WTC11 (cell line): ENCODE measurements around the gene ILF2. TPM values are rescaled to one million over a fixed set of nuclear protein-coding genes. Genes with fewer than 3 reads are reported as not detected.

Source experiments
- ATAC-seq: fragments of 200-7000 bp; cut with Tn5 transposase; 2 replicates; pipeline ENCODE4 v1.10.0; 2021; ENCODE audit warnings: mild to moderate bottlenecking, moderate library complexity
- CTCF ChIA-PET: fragments of 300-600 bp; sonication (Branson Sonifier 250); formaldehyde crosslinking; loops from one replicate; lab custom pipeline; 2021; ENCODE audit warnings: antibody characterized with exemption; lab: Charles Lee
- POLR2A ChIA-PET: fragments of 350-600 bp; sonication (Branson Sonifier 250); formaldehyde crosslinking; loops from one replicate; lab custom pipeline; 2021; ENCODE audit warnings: antibody characterized with exemption; lab: Charles Lee
- DNase-seq: peaks from one replicate; pipeline ENCODE4 v3.0.0; 2021; ENCODE audit warnings: low spot score
- H3K27ac Mint-ChIP-seq: 2 replicates; pipeline ENCODE4 v1.8.0; 2021; ENCODE audit warnings: mixed read lengths
- H3K27me3 Mint-ChIP-seq: 2 replicates; pipeline ENCODE4 v1.8.0; 2021; ENCODE audit warnings: low read depth, mild to moderate bottlenecking, moderate library complexity, mixed read lengths
- H3K36me3 Mint-ChIP-seq: 2 replicates; pipeline ENCODE4 v1.8.0; 2021; ENCODE audit warnings: mixed read lengths
- H3K4me1 Mint-ChIP-seq: 2 replicates; pipeline ENCODE4 v1.8.0; 2022; ENCODE audit warnings: mixed read lengths
- H3K4me3 Mint-ChIP-seq: 2 replicates; pipeline ENCODE4 v1.8.0; 2021; ENCODE audit warnings: mild to moderate bottlenecking, moderate library complexity, mixed read lengths
- H3K9me3 Mint-ChIP-seq: 2 replicates; pipeline ENCODE4 v1.8.0; 2021; ENCODE audit warnings: mixed read lengths
- CREB1 ChIP-seq: sonication (generic); formaldehyde crosslinking; IDR thresholded peaks from 2 replicates; pipeline ENCODE4 v1.8.0; 2023; ENCODE audit warnings: mild to moderate bottlenecking, missing genetic modification reagents
- CREM ChIP-seq: sonication (generic); formaldehyde crosslinking; IDR thresholded peaks from 2 replicates; pipeline ENCODE4 v1.8.1; 2022; ENCODE audit warnings: mild to moderate bottlenecking, missing genetic modification reagents, moderate library complexity
- FOXK1 ChIP-seq: sonication (generic); formaldehyde crosslinking; IDR thresholded peaks from 2 replicates; pipeline ENCODE4 v1.8.0; 2022; ENCODE audit warnings: mild to moderate bottlenecking, moderate library complexity, missing genetic modification reagents
- GRHL2 ChIP-seq: fragments of 250-450 bp; sonication (Bioruptor Pico); IDR thresholded peaks from 2 replicates; pipeline ENCODE4 v1.8.0; 2022; ENCODE audit warnings: mild to moderate bottlenecking, moderate library complexity; ENCODE audit not compliant: insufficient replicate concordance, severe bottlenecking
- HMGA2 ChIP-seq: fragments of 250-450 bp; sonication (Bioruptor Pico); IDR thresholded peaks from 2 replicates; pipeline ENCODE4 v1.4.0; 2021; ENCODE audit warnings: mild to moderate bottlenecking, moderate library complexity
- JAZF1 ChIP-seq: fragments of 250-450 bp; sonication (Bioruptor Pico); IDR thresholded peaks from 2 replicates; pipeline ENCODE4 v1.9.0; 2021; ENCODE audit warnings: moderate library complexity, mild to moderate bottlenecking, inconsistent platforms
- MYBL2 ChIP-seq: sonication (generic); formaldehyde crosslinking; IDR thresholded peaks from 2 replicates; pipeline ENCODE4 v1.8.1; 2023; ENCODE audit warnings: mild to moderate bottlenecking, moderate library complexity, missing genetic modification reagents
- NFE2L1 ChIP-seq: sonication (generic); formaldehyde crosslinking; IDR thresholded peaks from 2 replicates; pipeline ENCODE4 v1.8.1; 2023; ENCODE audit warnings: missing genetic modification reagents
- PRRX2 ChIP-seq: fragments of 250-450 bp; sonication (Bioruptor Pico); IDR thresholded peaks from 2 replicates; pipeline ENCODE4 v1.8.0; 2021; ENCODE audit warnings: mild to moderate bottlenecking
- SMAD3 ChIP-seq: sonication (generic); formaldehyde crosslinking; IDR thresholded peaks from 2 replicates; pipeline ENCODE4 v1.8.0; 2022; ENCODE audit warnings: missing genetic modification reagents, mild to moderate bottlenecking, borderline replicate concordance
- TCF7 ChIP-seq: sonication (generic); formaldehyde crosslinking; IDR thresholded peaks from 2 replicates; pipeline ENCODE4 v1.8.0; 2022; ENCODE audit warnings: mild to moderate bottlenecking, low read depth, missing genetic modification reagents, moderate library complexity
- ZBTB21 ChIP-seq: sonication (generic); formaldehyde crosslinking; IDR thresholded peaks from 2 replicates; pipeline ENCODE4 v1.8.1; 2023; ENCODE audit warnings: mild to moderate bottlenecking, missing genetic modification reagents, borderline replicate concordance
- ZNF121 ChIP-seq: sonication (generic); formaldehyde crosslinking; IDR thresholded peaks from 2 replicates; pipeline ENCODE4 v1.8.0; 2023; ENCODE audit warnings: missing genetic modification reagents
- ZNF263 ChIP-seq: sonication (generic); formaldehyde crosslinking; IDR thresholded peaks from 2 replicates; pipeline ENCODE4 v1.8.1; 2022; ENCODE audit warnings: low read depth, mild to moderate bottlenecking, moderate library complexity, missing genetic modification reagents
- ZNF423 ChIP-seq: fragments of 250-450 bp; sonication (Bioruptor Pico); IDR thresholded peaks from 2 replicates; pipeline ENCODE4 v2.1.2; 2022; ENCODE audit warnings: mild to moderate bottlenecking, moderate library complexity
- ZNF671 ChIP-seq: fragments of 250-450 bp; sonication (Bioruptor Pico); IDR thresholded peaks from 2 replicates; pipeline ENCODE4 v1.8.0; 2021; ENCODE audit warnings: mild to moderate bottlenecking
- total RNA-seq: library from RNA; stranded (reverse); gene quantifications from 3 replicates; pipeline ENCODE4 v1.2.3, GENCODE V29; 2021
- TF ChIP-seq, protein P1 (sequence below): sonication (generic); formaldehyde crosslinking; IDR thresholded peaks from 2 replicates; pipeline ENCODE4 v1.8.1; 2022; ENCODE audit warnings: mild to moderate bottlenecking, moderate library complexity, missing genetic modification reagents
- TF ChIP-seq, protein P2 (sequence below): sonication (generic); formaldehyde crosslinking; IDR thresholded peaks from 2 replicates; pipeline ENCODE4 v1.8.0; 2022; ENCODE audit warnings: mild to moderate bottlenecking, missing genetic modification reagents
- TF ChIP-seq, protein P3 (sequence below): sonication (generic); formaldehyde crosslinking; IDR thresholded peaks from 2 replicates; pipeline ENCODE4 v1.8.1; 2023; ENCODE audit warnings: mild to moderate bottlenecking, missing genetic modification reagents, borderline replicate concordance
- TF ChIP-seq, protein P4 (sequence below): fragments of 250-450 bp; sonication (Bioruptor Pico); IDR thresholded peaks from 2 replicates; pipeline ENCODE4 v1.9.0; 2021; ENCODE audit warnings: mild to moderate bottlenecking
- TF ChIP-seq, protein P5 (sequence below): sonication (generic); formaldehyde crosslinking; IDR thresholded peaks from 2 replicates; pipeline ENCODE4 v1.8.0; 2022; ENCODE audit warnings: mild to moderate bottlenecking, missing genetic modification reagents

ILF2 gene
- total RNA-seq, 1 experiment from 2014 or later: 337 TPM

DNA sequence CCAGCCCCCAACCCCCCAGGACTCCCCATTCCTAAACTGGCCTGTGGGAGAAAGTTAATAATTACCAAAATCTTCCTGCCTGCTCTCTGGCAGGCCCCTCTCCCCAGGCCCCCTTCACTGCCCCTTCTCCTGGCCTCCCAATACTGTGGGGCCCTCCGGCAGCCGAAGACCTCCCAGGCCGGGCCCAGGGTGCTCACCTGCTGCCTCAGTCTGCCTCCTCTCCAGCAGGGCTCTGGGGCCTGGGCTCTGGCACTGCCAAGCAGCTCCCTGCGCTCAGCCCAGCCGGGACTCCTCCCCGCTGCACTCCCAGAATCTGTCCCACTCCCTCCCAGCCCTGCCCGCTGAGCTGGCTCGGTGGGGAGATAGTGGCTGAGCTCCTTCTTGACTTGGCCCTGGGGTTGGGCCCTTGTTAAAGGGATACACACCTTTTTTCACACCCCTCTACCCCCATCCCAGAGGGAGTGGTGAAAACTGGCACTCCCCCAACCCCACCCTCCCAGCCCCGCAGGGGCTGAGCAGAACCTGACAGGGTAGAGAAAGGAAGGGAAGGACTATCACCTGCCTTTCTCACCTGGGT is 58.0 kb downstream of the ILF2 start, which contains the start of gene S100A16:
Gene S100A16, minus strand, starts transcription at position 383 of the 577 bp plus-strand sequence. CDS start 4,986 bp downstream, outside the sequence.
- H3K4me3 Mint-ChIP-seq: peak within 1 kb of the TSS; percentile 58
- no peaks in the 10 kb centered on the region for H3K9me3 Mint-ChIP-seq
- no peaks in the 10 kb centered on the region; the same call in 1 of the 2 replicates for H3K27me3 Mint-ChIP-seq
- CTCF ChIA-PET: interaction anchor here (0.5 to 14.4 kb wide), 19 partner anchors 10 to 301 kb away, joined by 3 to 230 read pairs (median 7); partner anchors contain the start of genes CHTOP, S100A1, S100A13 and S100A6
- no peaks in the 10 kb centered on the region for H3K36me3 Mint-ChIP-seq
- no peak within 1 kb of the TSS for H3K27ac Mint-ChIP-seq
- ATAC-seq: peak; percentile 58
- no peak for TF ChIP-seq ZNF671
- 0 out of 2 replicates have a peak, but pooled peaks have one; percentile 25 for TF ChIP-seq FOXK1 (CRISPR knock-in tag)
- TF ChIP-seq ZNF423 (CRISPR knock-in tag): no peak
- no peak for TF ChIP-seq CREB1 (CRISPR knock-in tag)
- TF ChIP-seq ZNF121: no peak
- TF ChIP-seq, protein P1, sequence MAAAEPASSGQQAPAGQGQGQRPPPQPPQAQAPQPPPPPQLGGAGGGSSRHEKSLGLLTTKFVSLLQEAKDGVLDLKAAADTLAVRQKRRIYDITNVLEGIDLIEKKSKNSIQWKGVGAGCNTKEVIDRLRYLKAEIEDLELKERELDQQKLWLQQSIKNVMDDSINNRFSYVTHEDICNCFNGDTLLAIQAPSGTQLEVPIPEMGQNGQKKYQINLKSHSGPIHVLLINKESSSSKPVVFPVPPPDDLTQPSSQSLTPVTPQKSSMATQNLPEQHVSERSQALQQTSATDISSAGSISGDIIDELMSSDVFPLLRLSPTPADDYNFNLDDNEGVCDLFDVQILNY (CRISPR knock-in tag): no peak
- 0 out of 2 replicates have a peak, but pooled peaks have one; percentile 43 for TF ChIP-seq ZBTB21 (CRISPR knock-in tag)
- TF ChIP-seq ZNF263 (CRISPR knock-in tag): peak; percentile 68; the same call in 1 of the 2 replicates
- TF ChIP-seq, protein P2, sequence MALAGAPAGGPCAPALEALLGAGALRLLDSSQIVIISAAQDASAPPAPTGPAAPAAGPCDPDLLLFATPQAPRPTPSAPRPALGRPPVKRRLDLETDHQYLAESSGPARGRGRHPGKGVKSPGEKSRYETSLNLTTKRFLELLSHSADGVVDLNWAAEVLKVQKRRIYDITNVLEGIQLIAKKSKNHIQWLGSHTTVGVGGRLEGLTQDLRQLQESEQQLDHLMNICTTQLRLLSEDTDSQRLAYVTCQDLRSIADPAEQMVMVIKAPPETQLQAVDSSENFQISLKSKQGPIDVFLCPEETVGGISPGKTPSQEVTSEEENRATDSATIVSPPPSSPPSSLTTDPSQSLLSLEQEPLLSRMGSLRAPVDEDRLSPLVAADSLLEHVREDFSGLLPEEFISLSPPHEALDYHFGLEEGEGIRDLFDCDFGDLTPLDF (CRISPR knock-in tag): no peak
- no peak for TF ChIP-seq HMGA2 (CRISPR knock-in tag)
- TF ChIP-seq TCF7: no peak
- no peak for TF ChIP-seq GRHL2 (CRISPR knock-in tag)
- TF ChIP-seq PRRX2 (CRISPR knock-in tag): no peak
- TF ChIP-seq, all 79 proteins: peak for 3
- peaks cover 62% of the 10 kb centered on the region for H3K4me1 Mint-ChIP-seq
- POLR2A ChIA-PET: interaction anchor here (0.8 to 1.7 kb wide), 5 partner anchors 14 to 21 kb away, joined by 3 to 8 read pairs (median 5); partner anchors contain the start of genes CHTOP and S100A13
- DNase-seq: peak; percentile 54

DNA sequence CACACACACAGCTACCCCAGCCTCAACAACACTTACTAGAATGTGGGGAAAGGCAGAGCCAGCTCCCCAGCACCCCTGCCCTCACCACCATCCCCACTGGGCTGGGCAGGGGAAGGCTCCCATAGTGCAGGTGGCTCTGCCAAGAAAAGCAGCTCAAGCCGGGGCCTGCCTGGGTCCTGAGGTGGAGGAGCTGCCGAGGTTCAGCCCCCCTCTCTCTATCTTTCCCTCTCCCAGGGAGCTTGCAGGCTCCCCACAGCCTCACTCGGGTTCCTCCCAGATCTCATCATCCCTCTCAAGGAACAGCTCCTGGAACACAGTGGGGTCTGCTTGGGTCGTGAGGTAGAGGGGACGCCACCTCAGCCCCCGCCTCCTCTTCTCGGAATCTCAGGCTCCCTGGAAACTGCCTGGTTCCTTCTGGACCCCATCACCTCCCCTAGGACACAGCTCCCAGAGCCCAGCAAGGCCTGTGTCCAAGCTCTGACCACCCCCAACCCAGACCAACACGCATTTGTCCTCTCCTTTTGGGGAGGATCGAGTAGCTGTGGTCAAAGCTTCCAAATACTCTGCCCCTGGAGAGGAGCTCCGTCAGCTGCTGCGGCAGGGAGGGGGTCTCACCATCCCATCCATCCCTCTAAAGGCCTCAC is 58.6 kb downstream of the ILF2 start:
- ChIA-PET POLR2A (interaction anchor here (0.5 to 1.7 kb wide), 7 partner anchors 14 to 41 kb away, joined by 3 to 8 read pairs (median 4); partner anchors contain the start of genes CHTOP and S100A13), CTCF (interaction anchor here (0.5 to 14.4 kb wide), 20 partner anchors 11 to 302 kb away, joined by 3 to 230 read pairs (median 6); partner anchors contain the start of genes CHTOP, S100A1, S100A13 and S100A6)
- Mint-ChIP-seq H3K27me3 (no peaks in the 10 kb centered on the region; the same call in 1 of the 2 replicates), H3K27ac (no peak overlapping the region), H3K36me3 (no peaks in the 10 kb centered on the region), H3K9me3 (no peaks in the 10 kb centered on the region), H3K4me3 (peak overlapping the region; percentile 58), H3K4me1 (peaks cover 63% of the 10 kb centered on the region)
- no peak for ATAC-seq
- DNase-seq: no peak
- TF ChIP-seq MYBL2 (CRISPR knock-in tag) (no peak), ZBTB21 (CRISPR knock-in tag) (no peak), ZNF423 (CRISPR knock-in tag) (no peak), NFE2L1 (CRISPR knock-in tag) (no peak), CREM (CRISPR knock-in tag) (no peak), SMAD3 (CRISPR knock-in tag) (no peak), JAZF1 (CRISPR knock-in tag) (no peak), PRRX2 (CRISPR knock-in tag) (no peak), CREB1 (CRISPR knock-in tag) (no peak)
- TF ChIP-seq, protein P3, sequence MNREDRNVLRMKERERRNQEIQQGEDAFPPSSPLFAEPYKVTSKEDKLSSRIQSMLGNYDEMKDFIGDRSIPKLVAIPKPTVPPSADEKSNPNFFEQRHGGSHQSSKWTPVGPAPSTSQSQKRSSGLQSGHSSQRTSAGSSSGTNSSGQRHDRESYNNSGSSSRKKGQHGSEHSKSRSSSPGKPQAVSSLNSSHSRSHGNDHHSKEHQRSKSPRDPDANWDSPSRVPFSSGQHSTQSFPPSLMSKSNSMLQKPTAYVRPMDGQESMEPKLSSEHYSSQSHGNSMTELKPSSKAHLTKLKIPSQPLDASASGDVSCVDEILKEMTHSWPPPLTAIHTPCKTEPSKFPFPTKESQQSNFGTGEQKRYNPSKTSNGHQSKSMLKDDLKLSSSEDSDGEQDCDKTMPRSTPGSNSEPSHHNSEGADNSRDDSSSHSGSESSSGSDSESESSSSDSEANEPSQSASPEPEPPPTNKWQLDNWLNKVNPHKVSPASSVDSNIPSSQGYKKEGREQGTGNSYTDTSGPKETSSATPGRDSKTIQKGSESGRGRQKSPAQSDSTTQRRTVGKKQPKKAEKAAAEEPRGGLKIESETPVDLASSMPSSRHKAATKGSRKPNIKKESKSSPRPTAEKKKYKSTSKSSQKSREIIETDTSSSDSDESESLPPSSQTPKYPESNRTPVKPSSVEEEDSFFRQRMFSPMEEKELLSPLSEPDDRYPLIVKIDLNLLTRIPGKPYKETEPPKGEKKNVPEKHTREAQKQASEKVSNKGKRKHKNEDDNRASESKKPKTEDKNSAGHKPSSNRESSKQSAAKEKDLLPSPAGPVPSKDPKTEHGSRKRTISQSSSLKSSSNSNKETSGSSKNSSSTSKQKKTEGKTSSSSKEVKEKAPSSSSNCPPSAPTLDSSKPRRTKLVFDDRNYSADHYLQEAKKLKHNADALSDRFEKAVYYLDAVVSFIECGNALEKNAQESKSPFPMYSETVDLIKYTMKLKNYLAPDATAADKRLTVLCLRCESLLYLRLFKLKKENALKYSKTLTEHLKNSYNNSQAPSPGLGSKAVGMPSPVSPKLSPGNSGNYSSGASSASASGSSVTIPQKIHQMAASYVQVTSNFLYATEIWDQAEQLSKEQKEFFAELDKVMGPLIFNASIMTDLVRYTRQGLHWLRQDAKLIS (CRISPR knock-in tag): no peak
- TF ChIP-seq, protein P4, sequence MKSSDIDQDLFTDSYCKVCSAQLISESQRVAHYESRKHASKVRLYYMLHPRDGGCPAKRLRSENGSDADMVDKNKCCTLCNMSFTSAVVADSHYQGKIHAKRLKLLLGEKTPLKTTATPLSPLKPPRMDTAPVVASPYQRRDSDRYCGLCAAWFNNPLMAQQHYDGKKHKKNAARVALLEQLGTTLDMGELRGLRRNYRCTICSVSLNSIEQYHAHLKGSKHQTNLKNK (CRISPR knock-in tag): no peak
- TF ChIP-seq, protein P5, sequence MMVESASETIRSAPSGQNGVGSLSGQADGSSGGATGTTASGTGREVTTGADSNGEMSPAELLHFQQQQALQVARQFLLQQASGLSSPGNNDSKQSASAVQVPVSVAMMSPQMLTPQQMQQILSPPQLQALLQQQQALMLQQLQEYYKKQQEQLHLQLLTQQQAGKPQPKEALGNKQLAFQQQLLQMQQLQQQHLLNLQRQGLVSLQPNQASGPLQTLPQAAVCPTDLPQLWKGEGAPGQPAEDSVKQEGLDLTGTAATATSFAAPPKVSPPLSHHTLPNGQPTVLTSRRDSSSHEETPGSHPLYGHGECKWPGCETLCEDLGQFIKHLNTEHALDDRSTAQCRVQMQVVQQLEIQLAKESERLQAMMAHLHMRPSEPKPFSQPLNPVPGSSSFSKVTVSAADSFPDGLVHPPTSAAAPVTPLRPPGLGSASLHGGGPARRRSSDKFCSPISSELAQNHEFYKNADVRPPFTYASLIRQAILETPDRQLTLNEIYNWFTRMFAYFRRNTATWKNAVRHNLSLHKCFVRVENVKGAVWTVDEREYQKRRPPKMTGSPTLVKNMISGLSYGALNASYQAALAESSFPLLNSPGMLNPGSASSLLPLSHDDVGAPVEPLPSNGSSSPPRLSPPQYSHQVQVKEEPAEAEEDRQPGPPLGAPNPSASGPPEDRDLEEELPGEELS: no peak
